ENCODE results near the gene LARP4B.

LARP4B gene

GRCh38 chr10:821322-821721, 110.2 kb downstream of the LARP4B start:
- no peak for FAIRE-seq

DNA sequence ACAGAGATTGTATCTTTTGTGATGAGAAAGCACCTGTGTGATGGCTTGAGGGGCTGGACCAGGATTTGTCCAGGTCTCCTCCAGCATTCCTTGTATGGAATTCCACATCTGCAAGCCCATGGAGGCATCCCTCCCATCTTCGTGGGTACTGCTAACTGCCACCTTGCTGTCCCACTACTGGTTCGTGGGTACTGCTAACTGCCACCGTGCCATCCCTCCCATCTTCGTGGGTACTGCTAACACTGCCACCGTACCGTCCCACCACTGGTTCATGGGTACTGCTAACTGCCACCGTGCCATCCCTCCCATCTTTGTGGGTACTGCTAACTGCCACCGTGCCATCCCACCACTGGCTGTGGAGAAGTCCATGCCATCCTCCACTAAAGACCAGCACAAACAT, 111.7 kb downstream of the LARP4B start:
- FAIRE-seq = no peak

- no peak for FAIRE-seq
Observed at GRCh38 chr10:819326-819725, 112.2 kb downstream of the LARP4B start.

- no peak for FAIRE-seq
Observed at GRCh38 chr10:818526-819220, 112.8 kb downstream of the LARP4B start.

DNA sequence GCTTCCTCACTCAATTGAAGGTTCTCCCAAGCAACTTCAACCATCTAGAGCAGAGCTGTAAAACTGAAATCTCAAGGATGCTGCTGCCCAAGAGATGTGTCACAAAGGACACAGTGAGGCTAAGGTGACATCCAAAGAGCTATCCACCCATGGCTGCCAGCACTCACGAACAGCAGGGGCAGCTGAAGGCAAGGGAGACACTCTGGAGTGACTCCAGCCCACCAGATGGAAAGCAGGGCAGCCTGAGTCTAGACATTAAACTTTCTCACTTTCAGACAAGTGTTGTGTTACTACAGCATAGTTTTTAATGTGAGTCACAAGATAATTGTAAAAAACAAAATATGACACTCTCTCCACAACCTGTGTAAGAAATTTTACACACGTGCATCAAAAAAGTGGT, 113.5 kb downstream of the LARP4B start:
- no peak for FAIRE-seq

DNA sequence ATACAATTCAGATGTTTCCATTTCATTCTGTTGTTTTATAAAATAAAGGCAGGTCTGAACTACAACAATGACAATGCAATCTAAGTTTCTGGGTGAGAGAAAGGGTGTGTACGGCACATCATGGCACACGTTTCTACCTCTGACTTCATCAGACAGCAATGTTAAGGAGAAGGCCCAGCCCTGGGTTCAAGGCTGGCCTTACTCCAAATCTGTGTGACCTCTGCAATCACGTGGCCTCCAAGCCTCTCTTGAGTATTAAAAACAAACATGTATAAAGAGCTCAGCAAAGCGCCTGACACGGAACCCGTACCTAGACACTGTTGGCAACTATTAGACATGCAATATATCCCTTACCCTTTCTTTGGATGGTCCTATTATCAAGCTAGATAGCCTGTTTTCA, 114.1 kb downstream of the LARP4B start:
- no peak for FAIRE-seq

DNA sequence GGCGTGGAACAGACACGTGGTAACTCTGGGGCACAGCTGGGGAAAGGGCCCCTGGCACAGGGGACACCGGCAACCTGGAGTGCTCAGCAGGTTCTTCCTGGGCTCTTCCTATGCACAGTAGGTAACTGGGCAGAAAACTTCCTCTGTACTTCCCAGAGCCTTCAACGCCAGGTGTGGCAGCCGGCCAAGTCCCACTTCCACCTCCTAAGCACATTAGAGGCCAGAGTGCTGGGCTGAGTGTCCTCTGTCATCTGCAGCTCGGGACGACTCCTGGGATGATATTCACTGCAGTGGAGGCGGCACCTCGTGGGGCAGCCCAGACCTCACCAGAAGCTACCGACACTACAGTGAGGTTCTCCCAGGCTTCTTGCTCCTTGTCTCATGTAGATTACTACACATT, 114.5 kb downstream of the LARP4B start:
- FAIRE-seq = no peak

GRCh38 chr10:816091-816477, 115.4 kb downstream of the LARP4B start:
- no peak for FAIRE-seq

DNA sequence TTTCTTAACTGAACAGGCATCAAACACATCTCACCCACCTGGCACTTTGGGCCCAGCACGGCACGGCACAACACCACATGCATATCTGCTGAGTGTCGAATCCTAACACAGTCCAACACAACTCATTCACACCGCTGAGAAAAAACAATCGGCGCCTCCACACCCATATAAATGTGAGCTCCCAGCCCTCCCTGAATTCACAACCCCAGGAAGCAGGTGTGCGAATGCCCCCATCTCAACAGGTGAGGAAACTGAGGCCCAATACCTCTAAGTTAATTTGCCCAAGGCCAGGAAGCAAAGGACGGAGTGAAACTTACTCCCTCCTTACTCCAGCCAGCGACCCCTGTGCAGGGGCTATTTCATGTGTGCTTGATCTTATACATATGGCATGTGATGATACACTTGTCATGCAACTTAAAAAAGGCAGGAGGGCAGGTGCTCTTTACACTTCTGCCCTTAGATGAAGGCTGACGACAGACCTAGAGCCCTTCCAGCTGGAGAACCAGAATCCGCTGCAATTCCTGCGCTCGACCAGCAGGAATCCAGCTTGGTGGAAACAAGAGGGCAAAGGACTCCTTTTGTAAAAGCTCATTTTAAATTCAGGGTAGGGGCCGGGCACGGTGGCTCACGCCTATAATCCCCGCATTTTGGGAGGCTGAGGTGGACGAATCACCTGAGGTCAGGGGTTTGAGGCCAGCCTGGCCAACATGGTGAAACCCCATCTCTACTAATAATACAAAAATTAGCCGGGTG, 116.0 kb downstream of the LARP4B start:
- FAIRE-seq = no peak

DNA sequence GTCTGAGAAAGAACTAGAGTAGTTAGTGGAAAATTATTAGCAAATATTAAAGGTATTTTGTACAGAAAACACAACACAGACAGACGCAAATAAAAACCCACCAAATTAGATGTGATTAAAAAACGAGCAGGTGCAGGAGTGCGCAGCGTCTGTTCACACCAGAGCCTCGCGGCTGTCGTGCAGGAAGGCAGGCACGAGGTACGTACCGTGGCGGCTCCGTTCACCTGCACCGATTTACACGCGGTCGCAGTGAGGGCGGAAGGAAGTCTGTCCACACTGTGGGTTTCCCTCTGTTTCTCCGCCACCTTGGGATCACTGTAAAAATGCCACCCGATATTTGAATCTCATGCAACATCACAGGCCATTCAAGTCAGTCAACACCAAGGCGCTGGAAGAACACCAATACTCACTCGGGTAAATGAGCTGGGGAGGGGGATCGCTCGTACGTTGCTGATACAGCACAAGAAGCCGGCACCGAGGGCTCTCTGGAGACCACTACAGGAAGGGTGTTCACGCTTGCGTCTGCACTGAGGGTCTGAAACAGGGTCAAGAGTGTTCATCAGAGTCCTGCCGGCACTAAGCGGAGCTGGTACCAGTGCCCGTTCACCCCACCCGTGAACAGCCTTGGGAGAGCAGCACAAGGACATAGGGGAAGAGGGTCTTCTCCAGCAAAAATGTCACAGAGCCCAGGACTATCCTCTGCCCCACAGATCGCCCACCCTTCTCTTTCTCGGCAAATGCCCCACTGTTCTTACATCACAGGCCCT, 116.8 kb downstream of the LARP4B start:
- no peak for FAIRE-seq

DNA sequence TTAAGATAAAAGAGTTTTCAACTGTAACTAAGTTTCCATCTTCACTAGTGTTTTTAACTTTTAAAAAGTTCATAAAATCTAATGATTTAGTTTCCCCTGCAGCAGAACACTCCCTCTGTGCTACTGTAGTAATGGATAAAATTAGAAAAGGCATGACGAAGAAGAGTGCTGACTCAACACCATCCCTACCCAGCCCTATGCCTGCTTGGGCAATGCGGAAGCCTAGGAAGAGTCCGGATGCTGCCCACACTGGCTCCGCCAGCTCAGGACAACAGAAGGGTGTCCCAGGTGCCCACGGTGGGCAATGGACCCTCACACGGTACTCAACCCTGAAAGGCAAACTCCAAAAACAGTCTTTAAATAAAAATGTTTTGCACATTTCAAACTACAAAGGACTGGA, 118.2 kb downstream of the LARP4B start:
- FAIRE-seq = no peak

- FAIRE-seq = no peak
Observed at GRCh38 chr10:812787-813186, 118.7 kb downstream of the LARP4B start.

DNA sequence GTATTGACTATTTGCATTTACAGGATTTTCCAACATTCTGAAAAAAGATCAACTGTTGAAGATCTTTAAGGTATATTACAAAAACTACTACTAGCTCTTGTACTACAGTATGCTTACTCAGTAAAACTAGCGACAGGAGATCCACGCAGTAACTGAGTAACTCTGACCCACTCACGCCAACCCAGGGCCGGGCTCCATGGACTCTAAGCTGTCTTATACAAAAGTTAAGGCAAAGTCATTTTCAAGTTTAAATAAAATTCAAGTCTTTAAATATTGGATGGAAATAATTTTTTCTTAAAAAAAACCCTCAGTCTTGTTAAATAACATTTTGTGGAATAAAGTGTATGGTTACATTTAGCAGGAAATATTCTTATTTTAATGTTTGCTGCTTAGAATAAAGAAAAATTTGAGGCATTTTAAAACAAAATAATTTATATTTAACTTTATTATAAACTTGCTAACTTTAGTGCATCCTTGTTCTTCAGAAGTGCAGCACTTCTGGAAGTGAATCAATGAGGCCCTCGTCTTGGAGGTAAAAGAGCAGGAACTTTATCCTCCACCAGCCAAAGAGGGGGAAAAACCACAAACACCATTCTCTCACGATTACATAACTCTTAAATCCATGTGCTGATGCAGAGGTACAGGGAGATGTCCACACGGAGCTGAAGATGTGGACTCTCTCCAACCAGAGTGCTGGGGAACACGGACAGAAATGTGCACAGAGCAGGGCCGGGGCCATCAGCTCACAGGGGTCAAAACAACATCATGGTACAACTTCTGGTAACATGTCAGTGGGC, 119.9 kb downstream of the LARP4B start:
- FAIRE-seq = peak; percentile 37

- no peak for FAIRE-seq
Observed at GRCh38 chr10:810351-810846, 121.1 kb downstream of the LARP4B start.

DNA sequence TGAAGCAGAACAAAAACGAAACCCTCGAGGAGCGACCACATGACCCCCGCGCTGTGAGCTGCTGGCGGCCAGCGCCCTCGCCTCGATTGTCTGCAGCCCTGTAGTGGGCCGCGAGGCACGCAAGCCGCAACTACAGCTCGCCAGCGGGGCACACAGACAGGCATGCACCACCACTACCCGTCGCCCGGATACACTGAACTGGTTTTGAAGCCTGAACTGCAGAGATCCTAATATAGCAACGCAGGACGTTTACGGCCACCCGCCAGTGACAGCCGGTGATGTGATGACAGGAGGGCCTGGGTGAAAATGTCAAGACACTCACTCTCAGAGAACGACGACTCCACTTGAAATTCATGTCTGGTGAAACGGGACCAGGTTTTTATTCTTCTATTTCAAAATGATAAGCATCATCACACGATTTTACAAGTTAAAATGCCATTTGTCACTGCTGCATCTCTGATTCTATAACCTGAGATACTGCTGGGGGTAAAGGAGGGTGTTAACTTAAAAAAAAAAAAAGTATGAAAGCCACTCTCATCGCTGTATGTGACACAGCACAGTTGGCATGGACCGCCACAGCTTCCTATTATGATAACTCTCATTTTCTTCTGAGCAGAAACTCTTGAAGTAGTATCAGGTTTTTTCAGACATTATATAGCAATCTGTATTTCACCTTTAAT, 121.7 kb downstream of the LARP4B start:
- FAIRE-seq = no peak

DNA sequence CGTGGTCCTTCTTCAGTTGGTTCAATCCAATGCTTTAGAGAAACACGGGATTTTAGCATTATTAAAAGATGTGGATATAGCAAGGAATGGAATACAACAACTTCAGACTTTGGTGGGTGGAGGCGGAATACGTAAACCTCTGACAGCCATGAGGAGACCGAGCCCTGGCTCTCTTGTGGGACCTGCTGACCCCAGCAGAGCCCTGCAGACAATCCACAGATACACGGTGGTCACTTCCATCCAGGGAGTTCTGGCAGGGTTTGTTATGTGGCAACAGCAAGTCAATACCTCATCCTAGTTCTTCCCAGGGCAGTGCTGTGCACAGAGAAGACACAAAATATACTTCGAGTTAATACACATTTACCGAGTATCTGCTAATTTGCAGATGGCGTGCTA, 123.5 kb downstream of the LARP4B start:
- no peak for FAIRE-seq

- FAIRE-seq = no peak
Observed at GRCh38 chr10:807163-807957, 124.1 kb downstream of the LARP4B start.

GRCh38 chr10:806451-807162, 124.9 kb downstream of the LARP4B start:
- FAIRE-seq = no peak

DNA sequence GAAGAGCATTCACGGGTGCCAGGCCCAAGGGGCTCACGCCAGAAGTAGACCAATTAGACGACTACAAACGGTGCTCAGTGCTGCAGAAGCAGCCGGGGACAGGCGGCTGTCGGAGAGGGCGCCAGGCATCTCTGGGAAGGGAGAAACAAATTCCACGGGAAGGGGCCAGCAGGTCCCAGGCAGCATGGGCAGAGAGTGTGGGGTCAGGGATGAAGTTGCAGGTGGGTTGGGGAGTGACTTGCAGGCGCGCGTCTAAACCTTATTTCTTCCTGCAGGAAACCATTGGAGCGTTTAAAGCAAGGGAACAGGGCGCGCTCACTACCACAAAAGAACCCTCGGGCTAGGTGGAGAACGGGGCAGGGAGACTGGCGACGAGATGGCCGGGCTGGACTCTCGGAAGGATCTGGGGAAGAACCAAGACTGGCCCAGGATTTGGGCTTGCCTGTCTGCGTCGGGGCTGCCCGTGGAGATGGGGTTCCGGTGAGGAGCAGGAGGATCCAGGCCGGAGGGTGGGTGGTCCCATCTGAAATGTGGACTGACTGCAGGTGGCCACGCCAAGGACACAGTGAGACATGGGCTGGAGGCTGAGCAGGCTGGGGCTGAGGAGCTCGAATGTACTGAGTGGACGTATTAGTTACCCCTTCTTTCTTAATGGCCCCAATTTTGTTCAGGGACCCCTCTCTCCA, 125.7 kb downstream of the LARP4B start:
- FAIRE-seq = no peak

Measured in G401.6 (cell line).